Endothelial cell of umbilical vein (primary cell): ENCODE measurements around the gene RHOF. TPM values are rescaled to one million over a fixed set of nuclear protein-coding genes. Genes with fewer than 3 reads are reported as not detected.

Experiments used
- BruUV-seq: library from RNA; stranded (reverse); fragments of 400-500 nt; replicated peaks from 2 replicates; lab custom pipeline; 2021; lab: Mats Ljungman, UMichigan
- CTCF ChIA-PET: fragments of 300-600, 350-600 bp; sonication (Branson Sonifier 250); formaldehyde crosslinking; loops from one replicate; lab custom pipeline; 2021; ENCODE audit warnings: antibody characterized with exemption, inconsistent platforms; lab: Charles Lee
- POLR2A ChIA-PET: fragments of 300-600, 350-600 bp; sonication (Branson Sonifier 250); formaldehyde crosslinking; loops from one replicate; lab custom pipeline; 2021; ENCODE audit warnings: antibody characterized with exemption, inconsistent platforms; lab: Charles Lee
- DNase-seq: peaks from one replicate; pipeline ENCODE4 v3.0.0-alpha.2; 2011; ENCODE audit warnings: low read depth, low spot score
- FAIRE-seq: peaks from 2 replicates; lab custom pipeline; 2011; peaks lifted over from hg19 to GRCh38; lab: Jason Lieb, UNC
- H2AFZ ChIP-seq: 2 replicates; pipeline ENCODE4 v1.6.0; 2012; ENCODE audit warnings: low read depth, low read length, control low read depth, inconsistent platforms
- H3K27ac ChIP-seq: 2 replicates; pipeline ENCODE4 v1.5.1; 2011; ENCODE audit warnings: low read depth, mild to moderate bottlenecking, control low read depth, low read length, moderate library complexity; ENCODE audit not compliant: insufficient read depth
- H3K27me3 ChIP-seq, 2 experiments: 2 replicates each; pipeline versions ENCODE4 v1.6.0 to v1.6.1; 2011; ENCODE audit warnings: low read length in 2 of 2, mixed read lengths in 1 of 2; ENCODE audit not compliant: control insufficient read depth in 2 of 2, insufficient read depth in 2 of 2
- H3K36me3 ChIP-seq, 2 experiments: 2 replicates in 1 of 2; 3 replicates in 1 of 2; pipeline ENCODE4 v1.5.1; 2011; ENCODE audit warnings: low read length in 2 of 2, mild to moderate bottlenecking in 1 of 2, moderate library complexity in 1 of 2; ENCODE audit not compliant: control insufficient read depth in 2 of 2, insufficient read depth in 2 of 2; ENCODE audit errors: extremely low read depth in 1 of 2
- H3K4me1 ChIP-seq: 3 replicates; pipeline ENCODE4 v1.5.1; 2011; ENCODE audit warnings: mild to moderate bottlenecking, low read length; ENCODE audit not compliant: control insufficient read depth, insufficient read depth; ENCODE audit errors: extremely low read depth
- H3K4me2 ChIP-seq: 2 replicates; pipeline ENCODE4 v1.6.1; 2011; ENCODE audit warnings: low read length, control low read depth, mixed read lengths; ENCODE audit not compliant: insufficient read depth
- H3K4me3 ChIP-seq, 3 experiments: fragments of 200-600 bp in 1 of 3; sonication (generic), shearing (Covaris generic) in 1 of 3; replicated peaks in 1 of 3; 2 replicates each; pipeline ENCODE4 v1.5.1; 2011 to 2016; ENCODE audit warnings: control low read depth in 3 of 3, low read length in 3 of 3, mild to moderate bottlenecking in 2 of 3, inconsistent platforms in 1 of 3, low read depth in 1 of 3, moderate library complexity in 1 of 3; ENCODE audit not compliant: insufficient read depth in 1 of 3
- H3K79me2 ChIP-seq: 2 replicates; pipeline ENCODE4 v1.6.0; 2012; ENCODE audit warnings: low read length, inconsistent platforms; ENCODE audit not compliant: control insufficient read depth, insufficient read depth
- H3K9ac ChIP-seq: replicated peaks from 2 replicates; pipeline ENCODE3; 2011; ENCODE audit warnings: low read length, control low read depth; ENCODE audit not compliant: insufficient read depth; ENCODE audit errors: extremely low read depth
- H3K9me1 ChIP-seq: replicated peaks from 3 replicates; pipeline ENCODE4 v1.6.0; 2011; ENCODE audit warnings: mild to moderate bottlenecking, low read length; ENCODE audit not compliant: control insufficient read depth, insufficient read depth; ENCODE audit errors: extremely low read depth
- H3K9me3 ChIP-seq: replicated peaks from 2 replicates; pipeline ENCODE4 v1.5.1; 2012; ENCODE audit warnings: low read length, inconsistent platforms; ENCODE audit not compliant: control insufficient read depth, insufficient read depth
- H4K20me1 ChIP-seq: replicated peaks from 2 replicates; pipeline ENCODE3; 2011; ENCODE audit warnings: mild to moderate bottlenecking, low read length; ENCODE audit not compliant: control insufficient read depth, insufficient read depth; ENCODE audit errors: extremely low read depth
- CTCF ChIP-seq, 2 donors: IDR thresholded peaks; 1 replicate in 1 of 2; 2 replicates in 1 of 2; pipeline ENCODE4 v1.5.1; 2011; ENCODE audit warnings: low read length in 2 of 2, mild to moderate bottlenecking in 2 of 2, moderate library complexity in 2 of 2, control low read depth in 1 of 2, inconsistent platforms in 1 of 2, low read depth in 1 of 2; ENCODE audit not compliant: insufficient read depth in 1 of 2; ENCODE audit errors: extremely low read depth in 1 of 2
- EZH2 ChIP-seq: IDR thresholded peaks from 2 replicates; pipeline ENCODE4 v1.6.1; 2012; ENCODE audit warnings: borderline replicate concordance, low read depth, mild to moderate bottlenecking, moderate library complexity, low read length, inconsistent platforms; ENCODE audit not compliant: severe bottlenecking
- FOS ChIP-seq: IDR thresholded peaks from 2 replicates; pipeline ENCODE4 v1.6.1; 2011; ENCODE audit warnings: mild to moderate bottlenecking, low read length, moderate library complexity, borderline replicate concordance; ENCODE audit not compliant: insufficient read depth
- GATA2 ChIP-seq: IDR thresholded peaks from 2 replicates; pipeline ENCODE4 v1.7.0; 2011; ENCODE audit warnings: low read depth, mild to moderate bottlenecking, moderate library complexity, mixed read lengths, low read length; ENCODE audit not compliant: insufficient read length, insufficient read depth
- JUN ChIP-seq: IDR thresholded peaks from 2 replicates; pipeline ENCODE4 v1.6.1; 2011; ENCODE audit warnings: borderline replicate concordance, low read depth; ENCODE audit not compliant: insufficient read length, insufficient read depth
- MYC ChIP-seq: IDR thresholded peaks from one replicate; pipeline ENCODE4 v1.6.1; 2011; ENCODE audit warnings: mild to moderate bottlenecking, low read depth, low read length
- POLR2A ChIP-seq: IDR thresholded peaks from 2 replicates; pipeline ENCODE4 v1.6.1; 2012; ENCODE audit warnings: low read depth, mild to moderate bottlenecking, control low read depth, low read length
- POLR2AphosphoS5 ChIP-seq: IDR thresholded peaks from 2 replicates; pipeline ENCODE4 v1.6.1; 2012; ENCODE audit warnings: low read depth, mild to moderate bottlenecking, control low read depth, low read length, moderate library complexity; ENCODE audit not compliant: insufficient read depth
- dilution Hi-C: fragments of 300-500 bp; cut with MboI; formaldehyde crosslinking; loops from one replicate; pipeline ENCODE4 v1.15.0; 2019; ENCODE audit warnings: low sequenced_read_pairs; ENCODE audit not compliant: extremely low pct_ligation_motif_present
- intact Hi-C: fragments of 100-400 bp; cut with micrococcal nuclease; formaldehyde crosslinking; loops from one replicate; pipeline ENCODE4 v1.10.0; 2022
- polyA plus RNA-seq, 4 experiments: library from polyadenylated mRNA; depleted of rRNA in 3 of 4; stranded (reverse) in 3 of 4; unstranded in 1 of 4; fragments of >200 nt; gene quantifications; 2 replicates each; pipeline versions ENCODE4 v1.2.1 to v1.2.3, GENCODE V29; 2011 to 2012; ENCODE audit warnings: missing spikeins in 1 of 4
- total RNA-seq: library from RNA; stranded (reverse); gene quantifications from 2 replicates; pipeline ENCODE4 v1.2.3, GENCODE V29; 2021
- TF ChIP-seq, protein P1 (sequence below): IDR thresholded peaks from 2 replicates; pipeline ENCODE4 v1.6.1; 2011; ENCODE audit not compliant: insufficient read depth, insufficient read length

The RHOF gene
- total and polyA plus RNA-seq, 2 donors (not counting 3 experiments of a cell fraction or from before 2014, with no cell fraction given) = 9.3 to 22.3 TPM

- H3K4me3 ChIP-seq = no peak overlapping the region
- H3K27me3 ChIP-seq = no peaks in the 10 kb centered on the region
- dilution Hi-C loops (no loop called here), intact Hi-C loops (no loop called here)
- CTCF ChIA-PET = interaction anchor here (0.5 kb wide), 1 partner anchor 34 kb away, joined by 4 read pairs; no protein-coding TSS in a partner anchor
- BruUV-seq = no TSS peak
- no peak for FAIRE-seq
- H3K9ac ChIP-seq = no peak overlapping the region
- H3K27ac ChIP-seq = no peak overlapping the region
- peaks cover 4% of the 10 kb centered on the region for H3K4me1 ChIP-seq
- H4K20me1 ChIP-seq = no peaks in the 10 kb centered on the region
- H3K79me2 ChIP-seq = no peaks in the 10 kb centered on the region
- POLR2A ChIA-PET = no interaction called here
- H3K4me2 ChIP-seq = no peak overlapping the region
- no peak overlapping the region for H2AFZ ChIP-seq
- H3K9me1 ChIP-seq = no peaks in the 10 kb centered on the region
- no peak for DNase-seq
- no peaks in the 10 kb centered on the region for H3K9me3 ChIP-seq
- TF ChIP-seq EZH2 (no peak), MYC (no peak), JUN (no peak), FOS (no peak), GATA2 (no peak), CTCF (IDR thresholded peaks at IDR 0.05; ENCODE audit: extremely low read depth in 1 of 2, insufficient read depth in 1 of 2, low read depth in 1 of 2, low read length in 2 of 2) (no peak), POLR2AphosphoS5 (no peak), POLR2A (no peak)
- TF ChIP-seq, protein P1, sequence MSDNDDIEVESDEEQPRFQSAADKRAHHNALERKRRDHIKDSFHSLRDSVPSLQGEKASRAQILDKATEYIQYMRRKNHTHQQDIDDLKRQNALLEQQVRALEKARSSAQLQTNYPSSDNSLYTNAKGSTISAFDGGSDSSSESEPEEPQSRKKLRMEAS = no peak
- H3K36me3 ChIP-seq = no peaks in the 10 kb centered on the region
These were observed 37.9 kb downstream of the RHOF start for GRCh38 chr12:121755591-121755990.
